Neural progenitor cell (in vitro differentiated cells): ENCODE data around the gene STX11. TPM values are rescaled to one million over a fixed set of nuclear protein-coding genes. Genes with fewer than 3 reads are reported as not detected.

Source experiments
- DNase-seq: peaks from one replicate; pipeline ENCODE4 v3.0.0-alpha.2; 2016; ENCODE audit warnings: low spot score
- H2AFZ ChIP-seq: fragments of 200-600 bp; sonication (generic); replicated peaks from 2 replicates; pipeline ENCODE4 v1.6.1; 2016; ENCODE audit warnings: antibody characterized with exemption
- H3F3A ChIP-seq: fragments of 200-600 bp; sonication (generic); 2 replicates; pipeline ENCODE4 v1.6.1; 2016; ENCODE audit warnings: antibody characterized with exemption, low read depth
- H3K27ac ChIP-seq: fragments of 200-600 bp; sonication (generic); 2 replicates; pipeline ENCODE4 v1.5.1; 2016; ENCODE audit warnings: mild to moderate bottlenecking
- H3K27me3 ChIP-seq: fragments of 200-600 bp; sonication (generic); 2 replicates; pipeline ENCODE4 v1.6.1; 2016; ENCODE audit warnings: mild to moderate bottlenecking, moderate library complexity
- H3K36me3 ChIP-seq: fragments of 200-600 bp; sonication (generic); 2 replicates; pipeline ENCODE4 v1.5.1; 2016
- H3K4me1 ChIP-seq: fragments of 200-600 bp; sonication (generic); 2 replicates; pipeline ENCODE4 v1.6.1; 2016; ENCODE audit warnings: mixed run types
- H3K4me2 ChIP-seq: fragments of 200-600 bp; sonication (generic); 2 replicates; pipeline ENCODE4 v1.6.1; 2016
- H3K4me3 ChIP-seq: fragments of 200-600 bp; sonication (generic); 2 replicates; pipeline ENCODE4 v1.5.1; 2016
- H3K79me2 ChIP-seq: fragments of 200-600 bp; sonication (generic); 2 replicates; pipeline ENCODE4 v1.6.1; 2016; ENCODE audit warnings: low read depth
- H3K9ac ChIP-seq: fragments of 200-600 bp; sonication (generic); 2 replicates; pipeline ENCODE4 v1.6.1; 2016
- H3K9me3 ChIP-seq: fragments of 200-600 bp; sonication (generic); 2 replicates; pipeline ENCODE4 v1.5.1; 2016; ENCODE audit warnings: low read depth
- H4K20me1 ChIP-seq: fragments of 200-600 bp; sonication (generic); 2 replicates; pipeline ENCODE4 v1.6.1; 2016; ENCODE audit warnings: low read depth
- H3K27ac Mint-ChIP-seq: 3 replicates; pipeline ENCODE4 v1.8.0; 2021; ENCODE audit warnings: mixed read lengths
- H3K27me3 Mint-ChIP-seq: 2 replicates; pipeline ENCODE4 v1.8.0; 2022; ENCODE audit warnings: low read depth, mild to moderate bottlenecking, inconsistent platforms, moderate library complexity, mixed read lengths; ENCODE audit not compliant: insufficient read depth
- H3K36me3 Mint-ChIP-seq: 3 replicates; pipeline ENCODE4 v1.8.0; 2021; ENCODE audit warnings: mixed read lengths
- H3K4me1 Mint-ChIP-seq: 3 replicates; pipeline ENCODE4 v1.8.0; 2021; ENCODE audit warnings: mixed read lengths
- H3K4me3 Mint-ChIP-seq: 3 replicates; pipeline ENCODE4 v1.8.0; 2021; ENCODE audit warnings: mild to moderate bottlenecking, moderate library complexity, mixed read lengths
- H3K9me3 Mint-ChIP-seq: 3 replicates; pipeline ENCODE4 v1.8.0; 2020; ENCODE audit warnings: mixed read lengths
- EZH2 ChIP-seq: fragments of 200-600 bp; sonication (generic); IDR thresholded peaks from 2 replicates; pipeline ENCODE4 v1.6.1; 2017; ENCODE audit warnings: antibody characterized with exemption, mild to moderate bottlenecking, moderate library complexity
- EZH2phosphoT487 ChIP-seq: fragments of 200-600 bp; sonication (generic); IDR thresholded peaks from 2 replicates; pipeline ENCODE4 v1.6.1; 2017; ENCODE audit warnings: antibody characterized with exemption
- total RNA-seq: library from RNA; depleted of rRNA; stranded (reverse); fragments of >200 nt; gene quantifications from 2 replicates; pipeline ENCODE4 v1.2.3, GENCODE V29; 2015; ENCODE audit warnings: low replicate concordance
- TF ChIP-seq, protein P1 (sequence below): fragments of 200-600 bp; sonication (generic); IDR thresholded peaks from 2 replicates; pipeline ENCODE4 v1.5.1; 2017; ENCODE audit warnings: antibody characterized with exemption, mild to moderate bottlenecking

STX11 gene
- total RNA-seq, 1 donor from 2014 or later = not detected

- no peak for DNase-seq
- Mint-ChIP-seq H3K4me1 (peaks cover 20% of the 10 kb centered on the region), H3K36me3 (no peaks in the 10 kb centered on the region), H3K4me3 (no peak overlapping the region), H3K27ac (no peak overlapping the region), H3K9me3 (no peaks in the 10 kb centered on the region), H3K27me3 (peaks cover 40% of the 10 kb centered on the region)
- TF ChIP-seq, protein P1, sequence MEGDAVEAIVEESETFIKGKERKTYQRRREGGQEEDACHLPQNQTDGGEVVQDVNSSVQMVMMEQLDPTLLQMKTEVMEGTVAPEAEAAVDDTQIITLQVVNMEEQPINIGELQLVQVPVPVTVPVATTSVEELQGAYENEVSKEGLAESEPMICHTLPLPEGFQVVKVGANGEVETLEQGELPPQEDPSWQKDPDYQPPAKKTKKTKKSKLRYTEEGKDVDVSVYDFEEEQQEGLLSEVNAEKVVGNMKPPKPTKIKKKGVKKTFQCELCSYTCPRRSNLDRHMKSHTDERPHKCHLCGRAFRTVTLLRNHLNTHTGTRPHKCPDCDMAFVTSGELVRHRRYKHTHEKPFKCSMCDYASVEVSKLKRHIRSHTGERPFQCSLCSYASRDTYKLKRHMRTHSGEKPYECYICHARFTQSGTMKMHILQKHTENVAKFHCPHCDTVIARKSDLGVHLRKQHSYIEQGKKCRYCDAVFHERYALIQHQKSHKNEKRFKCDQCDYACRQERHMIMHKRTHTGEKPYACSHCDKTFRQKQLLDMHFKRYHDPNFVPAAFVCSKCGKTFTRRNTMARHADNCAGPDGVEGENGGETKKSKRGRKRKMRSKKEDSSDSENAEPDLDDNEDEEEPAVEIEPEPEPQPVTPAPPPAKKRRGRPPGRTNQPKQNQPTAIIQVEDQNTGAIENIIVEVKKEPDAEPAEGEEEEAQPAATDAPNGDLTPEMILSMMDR = no peak
- TF ChIP-seq EZH2phosphoT487 (no peak), EZH2 (no peak)
- H3K9ac ChIP-seq = no peak overlapping the region
- peaks cover 61% of the 10 kb centered on the region for H3K27me3 ChIP-seq
- peaks cover 2% of the 10 kb centered on the region for H3F3A ChIP-seq
- no peak overlapping the region for H3K4me3 ChIP-seq
- H4K20me1 ChIP-seq = no peaks in the 10 kb centered on the region
- no peak overlapping the region for H2AFZ ChIP-seq
- no peaks in the 10 kb centered on the region for H3K36me3 ChIP-seq
- peaks cover 11% of the 10 kb centered on the region for H3K4me1 ChIP-seq
- H3K9me3 ChIP-seq = no peaks in the 10 kb centered on the region
- H3K4me2 ChIP-seq = no peak overlapping the region
- no peak overlapping the region for H3K27ac ChIP-seq
- no peaks in the 10 kb centered on the region for H3K79me2 ChIP-seq
Measured at GRCh38 chr6:144152334-144152900, 2.1 kb downstream of the STX11 start.

DNA sequence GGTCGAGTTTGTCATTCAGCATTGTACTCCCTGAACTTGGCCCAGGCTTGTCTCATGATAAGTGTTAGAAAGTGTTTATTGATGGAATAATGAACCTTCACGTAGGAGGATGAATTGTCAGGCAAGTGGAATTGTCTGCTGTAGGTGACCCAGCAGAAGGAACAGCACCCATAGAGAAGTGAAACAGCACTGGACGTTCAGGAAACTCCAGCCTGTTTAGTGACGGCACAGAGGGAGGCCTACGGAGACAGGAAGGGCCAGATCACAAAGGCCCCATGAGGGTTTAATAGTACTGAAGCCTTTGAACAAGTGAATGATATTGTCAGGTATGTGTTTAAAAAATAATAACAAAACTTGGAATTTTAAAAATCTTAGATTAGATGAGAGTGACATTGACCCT lies 2.9 kb downstream of the STX11 start:
- H3F3A ChIP-seq = peaks cover 5% of the 10 kb centered on the region
- Mint-ChIP-seq H3K27ac (no peak overlapping the region), H3K36me3 (no peaks in the 10 kb centered on the region), H3K27me3 (peaks cover 38% of the 10 kb centered on the region), H3K4me3 (no peak overlapping the region), H3K4me1 (peaks cover 28% of the 10 kb centered on the region), H3K9me3 (no peaks in the 10 kb centered on the region)
- no peak overlapping the region for H3K27ac ChIP-seq
- no peak overlapping the region for H2AFZ ChIP-seq
- peaks cover 19% of the 10 kb centered on the region for H3K4me1 ChIP-seq
- H3K9me3 ChIP-seq = no peaks in the 10 kb centered on the region
- no peak overlapping the region for H3K9ac ChIP-seq
- no peak overlapping the region for H3K4me2 ChIP-seq
- H3K79me2 ChIP-seq = no peaks in the 10 kb centered on the region
- H3K4me3 ChIP-seq = no peak overlapping the region
- TF ChIP-seq EZH2 (no peak), EZH2phosphoT487 (no peak)
- TF ChIP-seq, protein P1 = no peak
- no peaks in the 10 kb centered on the region for H4K20me1 ChIP-seq
- DNase-seq = no peak
- peaks cover 53% of the 10 kb centered on the region for H3K27me3 ChIP-seq
- no peaks in the 10 kb centered on the region for H3K36me3 ChIP-seq

- TF ChIP-seq EZH2phosphoT487 (no peak), EZH2 (no peak)
- TF ChIP-seq, protein P1 = no peak
- Histone ChIP-seq H3K27ac (no peak overlapping the region), H3K4me2 (no peak overlapping the region), H3K9ac (no peak overlapping the region), H2AFZ (no peak overlapping the region), H3K4me1 (peaks cover 19% of the 10 kb centered on the region), H3K27me3 (peaks cover 46% of the 10 kb centered on the region), H3K36me3 (no peaks in the 10 kb centered on the region), H3K4me3 (no peak overlapping the region), H3K9me3 (no peaks in the 10 kb centered on the region), H3F3A (peaks cover 5% of the 10 kb centered on the region), H4K20me1 (no peaks in the 10 kb centered on the region), H3K79me2 (no peaks in the 10 kb centered on the region)
- Mint-ChIP-seq H3K36me3 (no peaks in the 10 kb centered on the region), H3K27me3 (peaks cover 37% of the 10 kb centered on the region), H3K4me1 (peaks cover 30% of the 10 kb centered on the region), H3K9me3 (no peaks in the 10 kb centered on the region), H3K4me3 (no peak overlapping the region), H3K27ac (no peak overlapping the region)
- no peak for DNase-seq
Measured at GRCh38 chr6:144153971-144154370, 3.7 kb downstream of the STX11 start.
